Measurements from ENCODE around the gene IRF2BP2.

DNA sequence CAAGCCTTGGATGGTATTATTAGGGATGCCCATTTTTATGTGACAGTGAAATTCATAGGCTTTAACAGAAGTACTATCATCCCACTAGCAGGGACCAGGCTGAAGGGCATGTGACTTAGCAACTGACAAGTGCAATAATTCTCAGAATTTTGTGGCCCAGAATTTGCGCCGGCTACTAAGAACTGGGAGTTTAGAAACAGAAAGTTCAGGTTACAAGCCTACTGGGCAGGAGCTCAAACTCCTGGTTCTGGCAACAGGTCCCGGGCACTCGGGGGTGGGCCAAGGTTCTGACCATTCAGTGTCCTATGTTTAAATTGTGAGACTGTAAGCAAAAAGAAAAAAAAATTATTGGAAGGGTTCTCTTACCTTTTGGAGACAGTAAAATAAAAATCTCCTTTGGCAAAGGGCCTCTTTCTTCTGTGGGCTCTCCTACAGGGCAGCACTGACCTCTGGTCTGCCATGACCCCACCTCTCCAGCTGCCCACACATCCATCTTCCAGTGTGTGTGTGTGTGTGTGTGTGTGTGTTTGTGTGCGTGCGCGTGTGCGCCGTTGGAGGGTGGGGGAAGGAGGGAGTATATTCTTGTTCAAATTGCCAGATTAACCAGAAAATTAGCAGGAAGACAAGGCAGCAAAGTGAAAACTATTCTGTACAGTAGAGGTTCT lies 26.1 kb downstream of the IRF2BP2 start:
- TF ChIP-seq, protein P1, sequence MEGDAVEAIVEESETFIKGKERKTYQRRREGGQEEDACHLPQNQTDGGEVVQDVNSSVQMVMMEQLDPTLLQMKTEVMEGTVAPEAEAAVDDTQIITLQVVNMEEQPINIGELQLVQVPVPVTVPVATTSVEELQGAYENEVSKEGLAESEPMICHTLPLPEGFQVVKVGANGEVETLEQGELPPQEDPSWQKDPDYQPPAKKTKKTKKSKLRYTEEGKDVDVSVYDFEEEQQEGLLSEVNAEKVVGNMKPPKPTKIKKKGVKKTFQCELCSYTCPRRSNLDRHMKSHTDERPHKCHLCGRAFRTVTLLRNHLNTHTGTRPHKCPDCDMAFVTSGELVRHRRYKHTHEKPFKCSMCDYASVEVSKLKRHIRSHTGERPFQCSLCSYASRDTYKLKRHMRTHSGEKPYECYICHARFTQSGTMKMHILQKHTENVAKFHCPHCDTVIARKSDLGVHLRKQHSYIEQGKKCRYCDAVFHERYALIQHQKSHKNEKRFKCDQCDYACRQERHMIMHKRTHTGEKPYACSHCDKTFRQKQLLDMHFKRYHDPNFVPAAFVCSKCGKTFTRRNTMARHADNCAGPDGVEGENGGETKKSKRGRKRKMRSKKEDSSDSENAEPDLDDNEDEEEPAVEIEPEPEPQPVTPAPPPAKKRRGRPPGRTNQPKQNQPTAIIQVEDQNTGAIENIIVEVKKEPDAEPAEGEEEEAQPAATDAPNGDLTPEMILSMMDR (conservative IDR thresholded peaks at IDR 0.05; ENCODE audit: low read depth, low read length): no peak
- TF ChIP-seq EZH2 (IDR thresholded peaks at IDR 0.05; ENCODE audit: low read length, unreplicated experiment): no peak

Measured in PC-3 (cell line).